Measurements from ENCODE around the gene KIAA1328. TPM values are rescaled to one million over a fixed set of nuclear protein-coding genes. Genes with fewer than 3 reads are reported as not detected.

Gene KIAA1328
- total and polyA plus RNA-seq, 9 of the 15 experiments (the other 6 are each of a cell fraction or from before 2014, with no cell fraction given) = 4.0 to 8.6 (median 7.4) TPM

GRCh38 chr18:36828630-36829361, at the start of gene KIAA1328, which contains the start of gene TPGS2 (continued):
- TF ChIP-seq NFIX (CRISPR knock-in tag; IDR thresholded peaks at IDR 0.05; ENCODE audit: low read depth) = no peak
- TF ChIP-seq HMGXB4 (CRISPR knock-in tag; IDR thresholded peaks at IDR 0.05) = peak; percentile 82; the same call in 1 of the 2 replicates
- no peak for TF ChIP-seq SRSF3 (IDR thresholded peaks at IDR 0.05; ENCODE audit: insufficient read depth, low read length)
- no peak for TF ChIP-seq TAL1 (IDR thresholded peaks at IDR 0.05)
- no peak for TF ChIP-seq CBX8 (IDR thresholded peaks at IDR 0.05; ENCODE audit: borderline replicate concordance, extremely low read depth, low read depth, low read length, poor library complexity, severe bottlenecking)
- no peak for TF ChIP-seq ZNF121 (CRISPR knock-in tag; conservative IDR thresholded peaks at IDR 0.05)
- TF ChIP-seq ZZZ3 (IDR thresholded peaks at IDR 0.05) = no peak
- no peak for TF ChIP-seq MEF2D (tag; conservative IDR thresholded peaks at IDR 0.05; ENCODE audit: low read depth)
- no peak for TF ChIP-seq ZC3H11A (IDR thresholded peaks at IDR 0.05; ENCODE audit: low read depth, low read length)
- no peak for TF ChIP-seq GTF2B (IDR thresholded peaks at IDR 0.05; ENCODE audit: extremely low read depth, insufficient read length)
- peak; percentile 19; the same call in 1 of the 2 replicates for TF ChIP-seq SMC3 (conservative IDR thresholded peaks at IDR 0.05; ENCODE audit: insufficient read depth, low read depth, low read length)
- no peak for TF ChIP-seq MAFG (tag; conservative IDR thresholded peaks at IDR 0.05)
- no peak for TF ChIP-seq NFE2 (IDR thresholded peaks at IDR 0.05; ENCODE audit: low read depth)
- no peak for TF ChIP-seq SIRT6 (IDR thresholded peaks at IDR 0.05; ENCODE audit: low read depth, low read length)
- TF ChIP-seq CREB1 (IDR thresholded peaks at IDR 0.05) = peak; percentile 87
- peak; percentile 80 for TF ChIP-seq CREB1 (CRISPR knock-in tag; IDR thresholded peaks at IDR 0.05)
- TF ChIP-seq HMBOX1 (IDR thresholded peaks at IDR 0.05) = no peak
- TF ChIP-seq SUPT5H (IDR thresholded peaks at IDR 0.05) = peak; percentile 82
- TF ChIP-seq MCM5 (IDR thresholded peaks at IDR 0.05; ENCODE audit: low read depth) = no peak
- no peak; the same call in 1 of the 2 replicates for TF ChIP-seq BRD4 (IDR thresholded peaks at IDR 0.05)
- TF ChIP-seq CCNT2 (IDR thresholded peaks at IDR 0.05; ENCODE audit: borderline replicate concordance, extremely low read depth, insufficient read length, low read depth, low read length) = peak; percentile 90
- no peak; a peak in 1 of 4 replicates for TF ChIP-seq TBL1XR1 (IDR thresholded peaks at IDR 0.05; ENCODE audit: low read length in 2 of 2)
- no peak; the same call in 1 of the 2 replicates for TF ChIP-seq ZHX1 (conservative IDR thresholded peaks at IDR 0.05; ENCODE audit: low read length)
- no peak for TF ChIP-seq HNRNPH1 (optimal IDR thresholded peaks at IDR 0.05; ENCODE audit: low read depth, low read length)

All from K562 (cell line).